Kidney epithelial cell (primary cell): ENCODE data around the gene DVL1. TPM values are rescaled to one million over a fixed set of nuclear protein-coding genes. Genes with fewer than 3 reads are reported as not detected.

Source experiments
- DNase-seq: peaks from one replicate; pipeline ENCODE4 v3.0.0-alpha.2; 2010; ENCODE audit warnings: low read depth
- H3K27me3 ChIP-seq: 2 replicates; pipeline ENCODE4 v1.6.0; 2011; ENCODE audit warnings: low read length; ENCODE audit not compliant: control insufficient read depth, insufficient read depth
- H3K36me3 ChIP-seq: 2 replicates; pipeline ENCODE4 v1.5.1; 2011; ENCODE audit warnings: low read length; ENCODE audit not compliant: control insufficient read depth, insufficient read depth
- H3K4me3 ChIP-seq: 2 replicates; pipeline ENCODE4 v1.5.1; 2011; ENCODE audit warnings: low read depth, mild to moderate bottlenecking, control low read depth, low read length
- total RNA-seq: library from RNA; depleted of rRNA; stranded (reverse); fragments of >200 nt; gene quantifications from 2 replicates; pipeline ENCODE4 v1.2.3, GENCODE V29; 2015
- TF ChIP-seq, protein P1 (sequence below): IDR thresholded peaks from 2 replicates; pipeline ENCODE4 v1.5.1; 2011; ENCODE audit warnings: mild to moderate bottlenecking, moderate library complexity, low read length, control low read depth, inconsistent platforms; ENCODE audit not compliant: insufficient read depth, poor library complexity, severe bottlenecking

Gene DVL1
- total RNA-seq, 1 donor from 2014 or later: 87.3 TPM

DNA sequence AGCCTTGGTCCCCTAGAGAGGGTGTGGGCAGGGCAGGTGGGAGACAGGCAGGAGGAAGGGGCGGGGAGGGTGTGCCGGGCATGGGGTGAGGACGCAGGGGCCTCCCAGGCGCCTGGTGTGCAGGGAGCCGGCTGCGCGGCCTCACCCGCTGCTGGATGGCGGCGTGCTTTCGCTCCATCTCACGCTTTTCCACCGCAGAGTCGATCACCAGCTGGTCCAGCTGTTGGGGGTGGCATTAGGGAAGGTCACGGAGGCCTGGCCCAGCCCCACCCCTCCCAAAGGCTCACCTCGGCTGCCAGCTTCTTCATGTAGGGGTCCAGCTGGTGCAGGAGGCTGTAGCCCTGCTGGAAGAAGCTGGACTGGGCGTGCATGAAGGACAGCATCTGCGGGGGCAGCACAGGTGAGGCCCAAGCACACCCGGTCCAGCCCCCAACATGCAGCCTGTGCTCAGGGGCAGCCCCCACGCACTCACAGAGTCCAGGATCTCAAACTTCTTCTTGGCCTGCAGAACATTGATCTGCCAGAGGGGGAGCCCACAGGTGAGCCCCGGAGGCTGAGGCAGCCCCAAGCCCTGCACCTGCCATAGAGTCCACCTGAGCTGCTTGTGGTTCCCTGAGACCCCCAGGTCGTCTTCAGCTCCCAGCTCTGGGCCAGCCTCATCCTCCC, 49.4 kb downstream of the DVL1 start:
- no peak overlapping the region for H3K4me3 ChIP-seq
- TF ChIP-seq, protein P1, sequence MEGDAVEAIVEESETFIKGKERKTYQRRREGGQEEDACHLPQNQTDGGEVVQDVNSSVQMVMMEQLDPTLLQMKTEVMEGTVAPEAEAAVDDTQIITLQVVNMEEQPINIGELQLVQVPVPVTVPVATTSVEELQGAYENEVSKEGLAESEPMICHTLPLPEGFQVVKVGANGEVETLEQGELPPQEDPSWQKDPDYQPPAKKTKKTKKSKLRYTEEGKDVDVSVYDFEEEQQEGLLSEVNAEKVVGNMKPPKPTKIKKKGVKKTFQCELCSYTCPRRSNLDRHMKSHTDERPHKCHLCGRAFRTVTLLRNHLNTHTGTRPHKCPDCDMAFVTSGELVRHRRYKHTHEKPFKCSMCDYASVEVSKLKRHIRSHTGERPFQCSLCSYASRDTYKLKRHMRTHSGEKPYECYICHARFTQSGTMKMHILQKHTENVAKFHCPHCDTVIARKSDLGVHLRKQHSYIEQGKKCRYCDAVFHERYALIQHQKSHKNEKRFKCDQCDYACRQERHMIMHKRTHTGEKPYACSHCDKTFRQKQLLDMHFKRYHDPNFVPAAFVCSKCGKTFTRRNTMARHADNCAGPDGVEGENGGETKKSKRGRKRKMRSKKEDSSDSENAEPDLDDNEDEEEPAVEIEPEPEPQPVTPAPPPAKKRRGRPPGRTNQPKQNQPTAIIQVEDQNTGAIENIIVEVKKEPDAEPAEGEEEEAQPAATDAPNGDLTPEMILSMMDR: peak; percentile 45
- H3K27me3 ChIP-seq: no peaks in the 10 kb centered on the region
- DNase-seq: no peak
- no peaks in the 10 kb centered on the region for H3K36me3 ChIP-seq

DNA sequence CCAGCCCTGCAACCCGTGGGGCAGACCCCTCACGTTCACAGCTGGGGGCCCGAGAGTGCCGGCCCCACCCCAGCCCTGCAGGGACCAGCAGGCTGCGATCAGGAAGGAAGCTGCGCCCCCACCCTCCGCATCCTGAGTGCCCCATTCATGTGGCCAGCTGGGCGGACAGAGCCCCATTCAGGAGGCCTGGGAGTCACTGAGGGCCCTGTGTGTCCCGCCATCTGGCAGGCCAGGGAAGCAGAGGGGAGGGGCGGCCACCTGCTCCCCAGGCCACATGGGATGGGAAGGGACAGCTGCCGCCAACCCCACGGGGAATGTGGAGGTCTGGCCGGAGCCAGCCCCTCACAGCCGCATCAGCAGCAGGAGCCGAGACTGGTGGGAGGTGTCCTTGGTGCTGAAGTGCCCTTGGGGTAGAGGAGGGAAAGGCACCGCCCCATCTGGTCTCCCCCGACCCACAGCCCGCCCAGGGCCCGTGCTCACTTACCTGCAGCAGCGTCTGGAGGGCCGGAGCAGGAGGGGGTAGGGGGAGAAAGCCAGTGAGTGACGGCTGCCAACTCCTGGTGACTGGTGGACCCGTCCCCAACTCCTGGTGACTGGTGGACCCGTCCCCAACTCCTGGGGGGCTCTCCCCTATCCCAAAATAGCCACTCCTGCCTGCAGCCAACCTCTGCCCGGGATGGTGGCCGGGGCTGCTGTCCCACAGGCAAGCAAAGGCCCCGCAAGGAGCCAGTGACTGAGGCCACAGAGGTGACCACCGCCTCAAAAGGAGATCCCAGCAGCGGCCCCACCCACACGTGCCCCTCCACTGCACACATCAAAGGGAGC, 50.1 kb downstream of the DVL1 start:
- DNase-seq: no peak
- Histone ChIP-seq H3K36me3 (no peaks in the 10 kb centered on the region), H3K4me3 (no peak overlapping the region), H3K27me3 (no peaks in the 10 kb centered on the region)
- TF ChIP-seq, protein P1: no peak

DNA sequence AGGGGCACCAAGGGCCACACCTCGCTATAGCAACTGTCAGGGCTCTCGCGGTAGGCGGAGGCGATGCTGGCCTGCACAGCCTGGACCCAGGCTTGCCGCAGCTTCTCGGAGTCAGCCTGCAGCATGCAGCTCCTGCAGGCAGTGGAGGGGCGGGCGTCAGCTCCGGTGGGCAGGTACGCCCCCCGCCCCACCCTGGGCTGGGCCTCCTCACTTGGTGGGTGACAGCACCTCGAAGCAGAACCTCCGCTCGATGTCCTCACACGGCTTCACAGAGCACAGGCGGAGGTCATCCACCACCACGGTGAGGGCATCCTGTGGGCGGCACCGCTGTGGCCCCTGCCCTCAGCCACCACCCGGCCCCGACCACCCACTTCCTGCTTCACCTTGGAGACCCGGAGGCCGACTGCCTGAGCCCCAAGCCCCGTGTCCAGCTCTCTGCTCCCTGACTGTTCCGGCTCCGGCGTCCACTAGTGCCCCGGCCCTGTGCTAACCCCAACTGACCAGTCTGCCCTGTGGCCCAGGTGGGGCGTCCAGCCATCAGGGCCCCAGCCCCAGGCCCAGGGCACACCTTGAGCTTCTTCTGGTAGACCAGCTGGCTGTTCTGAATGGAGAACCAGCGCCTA, 51.3 kb downstream of the DVL1 start:
- DNase-seq: no peak
- H3K27me3 ChIP-seq: no peaks in the 10 kb centered on the region
- TF ChIP-seq, protein P1: no peak
- H3K36me3 ChIP-seq: no peaks in the 10 kb centered on the region
- H3K4me3 ChIP-seq: no peak overlapping the region

DNA sequence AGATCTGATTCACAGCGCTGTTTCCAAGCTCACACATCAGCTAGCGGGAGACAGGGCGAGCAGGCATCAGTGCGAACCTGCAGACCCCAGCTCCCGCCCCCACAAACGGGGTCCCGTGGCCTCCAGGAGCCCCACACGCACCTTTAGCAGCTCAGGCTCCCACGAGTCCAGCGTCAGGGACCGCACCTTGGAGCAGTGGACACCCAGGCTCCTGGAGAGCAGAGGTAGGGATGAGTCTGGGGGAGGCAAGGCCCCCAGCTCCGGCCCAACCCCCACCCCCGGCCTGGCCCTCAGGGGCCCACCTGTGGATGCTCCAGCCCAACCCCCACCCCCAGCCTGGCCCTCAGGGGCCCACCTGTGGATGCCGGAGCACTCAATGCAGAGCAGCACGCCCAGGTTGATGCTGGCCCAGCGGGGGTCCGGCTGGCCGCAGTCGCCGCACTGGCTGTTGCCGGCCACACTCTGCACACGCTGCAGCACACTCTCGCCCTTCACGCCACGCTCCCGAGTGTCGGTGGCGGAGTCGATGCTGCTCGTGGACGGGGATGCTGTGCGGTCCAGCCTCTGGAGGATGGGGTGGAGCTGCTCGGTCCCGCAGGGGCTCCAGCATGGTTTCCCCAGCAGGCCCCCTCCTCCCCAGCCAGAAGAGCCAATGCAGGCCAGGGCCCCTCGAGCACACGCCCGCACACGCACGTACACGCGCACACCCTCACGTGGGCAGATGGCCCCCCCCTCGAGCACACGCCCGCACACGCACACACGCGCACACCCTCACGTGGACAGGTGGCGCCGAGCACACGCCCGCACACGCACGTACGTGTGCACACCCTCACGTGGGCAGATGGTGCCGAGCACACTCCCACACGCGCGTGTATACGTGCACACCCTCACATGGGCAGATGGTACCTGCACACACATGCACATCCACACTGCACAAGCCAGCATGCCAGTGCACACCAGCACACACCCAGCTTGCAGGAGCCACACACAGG, 52.9 kb downstream of the DVL1 start:
- Histone ChIP-seq H3K4me3 (no peak overlapping the region), H3K36me3 (no peaks in the 10 kb centered on the region), H3K27me3 (no peaks in the 10 kb centered on the region)
- DNase-seq: no peak
- TF ChIP-seq, protein P1: no peak

GRCh38 chr1:1295154-1295923, 53.9 kb downstream of the DVL1 start:
- H3K4me3 ChIP-seq: no peak overlapping the region
- DNase-seq: no peak
- TF ChIP-seq, protein P1: no peak
- H3K27me3 ChIP-seq: peaks cover 5% of the 10 kb centered on the region
- H3K36me3 ChIP-seq: no peaks in the 10 kb centered on the region
